ENCODE data around the gene ROBO1.

Gene ROBO1

GRCh38 chr3:79230266-79230665 lies 537.5 kb downstream of the ROBO1 start:
- H2AFZ ChIP-seq (ENCODE audit: low read length) = no peak overlapping the region
- no peaks in the 10 kb centered on the region for H3K27me3 ChIP-seq (replicated peaks; ENCODE audit: insufficient read depth, low read length)
- H3K79me2 ChIP-seq (ENCODE audit: low read length) = no peaks in the 10 kb centered on the region
- H3K4me1 ChIP-seq (ENCODE audit: low read length) = no peaks in the 10 kb centered on the region
- no peak overlapping the region for H3K4me2 ChIP-seq (ENCODE audit: low read depth, low read length)
- no peaks in the 10 kb centered on the region for H3K36me3 ChIP-seq (replicated peaks; ENCODE audit: insufficient read depth, low read length)
- H3K27ac ChIP-seq (ENCODE audit: low read length) = no peak overlapping the region
- no peak for DNase-seq
- no peaks in the 10 kb centered on the region for H3F3A ChIP-seq (ENCODE audit: insufficient read depth, low read length)
- no peaks in the 10 kb centered on the region for H3K9me2 ChIP-seq (replicated peaks; ENCODE audit: insufficient read depth, low read length)
- no peaks in the 10 kb centered on the region for H4K20me1 ChIP-seq (ENCODE audit: insufficient read depth, low read length)
- H3K9me3 ChIP-seq (replicated peaks; ENCODE audit: insufficient read depth, low read length) = no peaks in the 10 kb centered on the region
- H3K4me3 ChIP-seq (ENCODE audit: low read length) = no peak overlapping the region
- TF ChIP-seq CTCF (IDR thresholded peaks at IDR 0.05; ENCODE audit: low read length) = no peak
- H3K9ac ChIP-seq (ENCODE audit: low read length) = no peak overlapping the region

GRCh38 chr3:79217096-79217495 lies 550.7 kb downstream of the ROBO1 start:
- Histone ChIP-seq H3K4me2 (ENCODE audit: low read depth, low read length) (no peak overlapping the region), H3K9ac (ENCODE audit: low read length) (no peak overlapping the region), H4K20me1 (ENCODE audit: insufficient read depth, low read length) (no peaks in the 10 kb centered on the region), H3K36me3 (replicated peaks; ENCODE audit: insufficient read depth, low read length) (no peaks in the 10 kb centered on the region), H3K27ac (ENCODE audit: low read length) (no peak overlapping the region), H3K4me3 (ENCODE audit: low read length) (no peak overlapping the region), H3F3A (ENCODE audit: insufficient read depth, low read length) (no peaks in the 10 kb centered on the region), H3K9me3 (replicated peaks; ENCODE audit: insufficient read depth, low read length) (no peaks in the 10 kb centered on the region), H3K4me1 (ENCODE audit: low read length) (no peaks in the 10 kb centered on the region), H3K9me2 (replicated peaks; ENCODE audit: insufficient read depth, low read length) (no peaks in the 10 kb centered on the region), H2AFZ (ENCODE audit: low read length) (no peak overlapping the region), H3K27me3 (replicated peaks; ENCODE audit: insufficient read depth, low read length) (no peaks in the 10 kb centered on the region), H3K79me2 (ENCODE audit: low read length) (no peaks in the 10 kb centered on the region)
- TF ChIP-seq EZH2phosphoT487 (IDR thresholded peaks at IDR 0.05; ENCODE audit: low read length) = no peak
- no peak for TF ChIP-seq CTCF (IDR thresholded peaks at IDR 0.05; ENCODE audit: low read length)
- no peak for TF ChIP-seq EZH2 (optimal IDR thresholded peaks at IDR 0.05; ENCODE audit: low read depth, low read length)
- DNase-seq = no peak

- no peak overlapping the region for H3K9ac ChIP-seq (ENCODE audit: low read length)
- no peak overlapping the region for H2AFZ ChIP-seq (ENCODE audit: low read length)
- H3K27me3 ChIP-seq (replicated peaks; ENCODE audit: insufficient read depth, low read length) = no peaks in the 10 kb centered on the region
- no peaks in the 10 kb centered on the region for H3K9me2 ChIP-seq (replicated peaks; ENCODE audit: insufficient read depth, low read length)
- no peak overlapping the region for H3K27ac ChIP-seq (ENCODE audit: low read length)
- H3K9me3 ChIP-seq (replicated peaks; ENCODE audit: insufficient read depth, low read length) = no peaks in the 10 kb centered on the region
- no peaks in the 10 kb centered on the region for H3F3A ChIP-seq (ENCODE audit: insufficient read depth, low read length)
- no peak for TF ChIP-seq CTCF (IDR thresholded peaks at IDR 0.05; ENCODE audit: low read length)
- TF ChIP-seq EZH2phosphoT487 (IDR thresholded peaks at IDR 0.05; ENCODE audit: low read length) = no peak
- no peak for TF ChIP-seq EZH2 (optimal IDR thresholded peaks at IDR 0.05; ENCODE audit: low read depth, low read length)
- no peak overlapping the region for H3K4me2 ChIP-seq (ENCODE audit: low read depth, low read length)
- H3K36me3 ChIP-seq (replicated peaks; ENCODE audit: insufficient read depth, low read length) = no peaks in the 10 kb centered on the region
- H3K79me2 ChIP-seq (ENCODE audit: low read length) = no peaks in the 10 kb centered on the region
- H4K20me1 ChIP-seq (ENCODE audit: insufficient read depth, low read length) = no peaks in the 10 kb centered on the region
- no peak overlapping the region for H3K4me3 ChIP-seq (ENCODE audit: low read length)
- no peak for DNase-seq
- H3K4me1 ChIP-seq (ENCODE audit: low read length) = no peaks in the 10 kb centered on the region
Measured at GRCh38 chr3:79215286-79215685, 552.5 kb downstream of the ROBO1 start.

Data from MM.1S (cell line).